BE2C (cell line): ENCODE data around the gene NECTIN1.

ENCODE experiments used
- DNase-seq: peaks from one replicate; pipeline ENCODE4 v3.0.0-alpha.2; 2020
- H3K27me3 ChIP-seq: fragments of 250-450 bp; sonication (Bioruptor Pico); 2 replicates; pipeline ENCODE4 v1.5.1; 2020; ENCODE audit warnings: mild to moderate bottlenecking
- H3K36me3 ChIP-seq: fragments of 250-450 bp; sonication (Bioruptor Pico); 2 replicates; pipeline ENCODE4 v1.5.1; 2020; ENCODE audit warnings: mild to moderate bottlenecking
- H3K4me1 ChIP-seq: fragments of 250-450 bp; sonication (Bioruptor Pico); 2 replicates; pipeline ENCODE4 v1.5.1; 2020
- H3K4me3 ChIP-seq: 2 replicates; pipeline ENCODE4 v1.5.1; 2011; ENCODE audit warnings: low read depth, low read length
- H3K9me3 ChIP-seq: fragments of 250-450 bp; sonication (Bioruptor Pico); 2 replicates; pipeline ENCODE4 v1.5.1; 2020
- CTCF ChIP-seq: IDR thresholded peaks from 2 replicates; pipeline ENCODE4 v1.5.1; 2012; ENCODE audit warnings: mild to moderate bottlenecking, low read depth, low read length

Gene NECTIN1

DNA sequence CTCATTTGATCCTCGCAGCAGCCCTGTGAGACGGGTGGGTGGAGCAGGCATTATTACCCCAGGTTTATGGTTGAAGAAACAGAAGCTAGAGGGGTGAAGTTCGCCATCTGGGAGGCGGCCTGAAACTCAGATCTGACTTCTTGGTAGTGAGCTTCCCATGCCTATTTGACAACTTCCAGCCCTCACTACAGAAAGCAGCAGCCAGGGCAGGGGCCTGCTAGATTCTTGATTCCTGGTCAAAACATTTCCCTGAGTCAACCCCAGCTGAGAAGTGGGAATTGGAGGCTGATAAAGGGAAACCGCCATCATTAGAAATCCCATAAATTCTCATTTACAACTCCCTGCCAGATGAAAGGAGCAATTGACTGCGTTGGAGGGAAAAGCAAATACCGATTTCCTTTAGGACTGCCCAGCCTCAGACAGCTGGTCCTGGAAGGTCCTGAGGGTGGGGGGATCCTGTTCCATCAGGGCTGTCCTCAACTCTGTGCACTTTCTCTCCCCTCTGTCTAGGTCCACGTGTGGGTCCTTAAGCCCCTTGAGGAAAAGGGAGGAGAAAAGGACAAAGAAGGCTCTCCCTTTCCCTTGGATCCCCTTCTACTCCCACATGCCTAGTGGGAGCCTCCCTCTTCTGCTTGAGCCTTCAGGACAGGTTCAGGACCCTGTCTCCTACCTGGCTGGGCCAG, 10.2 kb upstream of the NECTIN1 start:
- no peak for TF ChIP-seq CTCF
- Histone ChIP-seq H3K4me3 (no peak overlapping the region), H3K4me1 (peaks cover 18% of the 10 kb centered on the region), H3K36me3 (no peaks in the 10 kb centered on the region), H3K27me3 (no peaks in the 10 kb centered on the region), H3K9me3 (no peaks in the 10 kb centered on the region)
- no peak for DNase-seq

DNA sequence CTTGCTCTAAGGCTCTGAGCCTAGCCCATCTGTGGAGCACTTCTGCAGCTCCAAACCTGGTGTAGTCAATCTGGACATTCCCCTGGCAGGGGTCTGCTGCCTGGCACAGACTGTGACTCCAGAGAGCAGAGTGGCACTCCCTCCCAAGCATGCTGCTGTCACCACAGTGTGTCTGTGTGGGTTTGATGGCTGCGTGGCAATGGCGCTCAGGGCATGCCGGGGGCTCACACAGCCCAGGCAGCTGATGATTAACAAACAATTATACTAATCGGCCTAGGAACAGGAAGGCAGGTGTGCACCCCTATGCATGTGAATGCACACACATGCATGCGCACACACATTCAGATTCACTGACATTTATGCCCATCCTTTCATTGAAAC, 9.0 kb upstream of the NECTIN1 start:
- no peaks in the 10 kb centered on the region for H3K9me3 ChIP-seq
- no peak for DNase-seq
- H3K27me3 ChIP-seq, result no peaks in the 10 kb centered on the region
- TF ChIP-seq CTCF, result no peak
- H3K36me3 ChIP-seq, result no peaks in the 10 kb centered on the region
- H3K4me1 ChIP-seq, result peaks cover 16% of the 10 kb centered on the region
- no peak overlapping the region for H3K4me3 ChIP-seq

DNA sequence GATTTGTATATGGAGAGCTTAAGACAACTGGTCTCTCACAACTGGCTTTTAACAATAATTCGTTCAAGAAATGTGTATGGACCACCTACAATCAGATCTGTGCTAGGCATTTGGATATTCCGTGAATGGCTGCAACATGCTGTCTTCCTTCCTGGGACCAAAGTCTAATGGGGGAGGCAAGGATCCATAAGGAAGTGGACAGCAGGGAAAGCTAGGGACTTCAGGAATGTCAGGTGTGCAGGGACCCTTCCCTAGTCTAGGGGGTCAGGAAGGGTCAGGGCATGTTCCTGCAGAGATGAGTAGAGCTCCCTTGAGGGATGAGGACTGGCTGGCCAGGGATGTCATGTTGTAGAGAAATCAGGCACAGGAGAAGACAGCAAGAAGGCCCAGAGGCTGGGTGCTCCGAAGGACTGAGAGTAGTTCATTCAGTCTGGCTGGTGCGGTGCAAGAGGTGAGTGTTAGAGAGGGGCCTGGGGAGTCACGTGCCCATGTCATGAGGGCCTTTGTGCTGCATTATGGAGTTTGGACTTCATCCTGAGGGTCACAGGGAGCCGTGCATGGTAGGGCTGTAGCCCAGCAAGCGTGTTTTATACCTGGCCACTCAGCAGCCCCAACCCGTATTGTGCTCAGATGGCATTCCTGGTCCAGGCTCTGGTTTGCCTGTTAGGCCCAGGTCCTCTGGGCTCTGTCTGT, 8.5 kb upstream of the NECTIN1 start:
- no peak for DNase-seq
- peaks cover 12% of the 10 kb centered on the region for H3K4me1 ChIP-seq

GRCh38 chr11:119734788-119735187, 5.8 kb upstream of the NECTIN1 start:
- no peaks in the 10 kb centered on the region for H3K9me3 ChIP-seq
- no peaks in the 10 kb centered on the region for H3K27me3 ChIP-seq
- H3K4me3 ChIP-seq, result no peak overlapping the region
- TF ChIP-seq CTCF, result no peak
- peaks cover 16% of the 10 kb centered on the region for H3K4me1 ChIP-seq
- no peak for DNase-seq
- H3K36me3 ChIP-seq, result no peaks in the 10 kb centered on the region

More for the DNA sequence above, 8.5 kb upstream of the NECTIN1 start:
- Histone ChIP-seq H3K4me3 (no peak overlapping the region), H3K36me3 (no peaks in the 10 kb centered on the region), H3K9me3 (no peaks in the 10 kb centered on the region), H3K27me3 (no peaks in the 10 kb centered on the region)
- no peak for TF ChIP-seq CTCF

GRCh38 chr11:119730789-119731386, 1.9 kb upstream of the NECTIN1 start:
- no peak for DNase-seq
- H3K27me3 ChIP-seq, result no peaks in the 10 kb centered on the region
- no peak for TF ChIP-seq CTCF
- no peak overlapping the region for H3K4me3 ChIP-seq
- H3K4me1 ChIP-seq, result peaks cover 10% of the 10 kb centered on the region
- no peaks in the 10 kb centered on the region for H3K9me3 ChIP-seq
- no peaks in the 10 kb centered on the region for H3K36me3 ChIP-seq
